Mesendoderm (in vitro differentiated cells): ENCODE data around the gene CENPC.

Source experiments
- DNase-seq: peaks from one replicate; pipeline ENCODE4 v3.0.0; 2013
- H2AK5ac ChIP-seq: 2 replicates; pipeline ENCODE4 v1.6.1; 2013; ENCODE audit warnings: low read length, inconsistent platforms
- H2BK120ac ChIP-seq: 2 replicates; pipeline ENCODE4 v1.6.1; 2013; ENCODE audit warnings: low read depth, mild to moderate bottlenecking, low read length, moderate library complexity, mixed read lengths
- H2BK15ac ChIP-seq: replicated peaks from 2 replicates; pipeline ENCODE4 v1.6.1; 2013; ENCODE audit warnings: low read depth, mild to moderate bottlenecking, moderate library complexity
- H2BK5ac ChIP-seq: 2 replicates; pipeline ENCODE4 v1.6.1; 2013; ENCODE audit warnings: low read length, inconsistent platforms
- H3K18ac ChIP-seq: 2 replicates; pipeline ENCODE4 v1.6.1; 2013; ENCODE audit warnings: mild to moderate bottlenecking, low read length, mixed read lengths
- H3K23ac ChIP-seq: one replicate; pipeline ENCODE4 v1.6.1; 2013; ENCODE audit warnings: low read length
- H3K27ac ChIP-seq: 2 replicates; pipeline ENCODE4 v1.5.1; 2013; ENCODE audit warnings: low read depth, mild to moderate bottlenecking, inconsistent platforms, low read length, moderate library complexity
- H3K27me3 ChIP-seq: 2 replicates; pipeline ENCODE4 v1.6.1; 2013; ENCODE audit warnings: low read length, control low read depth, mild to moderate bottlenecking, inconsistent platforms; ENCODE audit not compliant: insufficient read depth, poor library complexity
- H3K36me3 ChIP-seq: 2 replicates; pipeline ENCODE4 v1.6.1; 2013; ENCODE audit warnings: low read length, inconsistent platforms; ENCODE audit not compliant: control insufficient read depth, insufficient read depth
- H3K4ac ChIP-seq: one replicate; pipeline ENCODE4 v1.6.1; 2013; ENCODE audit warnings: low read depth, mild to moderate bottlenecking, low read length, moderate library complexity
- H3K4me1 ChIP-seq: 2 replicates; pipeline ENCODE4 v1.6.1; 2013; ENCODE audit warnings: low read depth, low read length, inconsistent platforms; ENCODE audit not compliant: control insufficient read depth
- H3K4me2 ChIP-seq: 2 replicates; pipeline ENCODE4 v1.6.1; 2013; ENCODE audit warnings: low read length
- H3K4me3 ChIP-seq: 2 replicates; pipeline ENCODE4 v1.5.1; 2013; ENCODE audit warnings: mild to moderate bottlenecking, low read length
- H3K56ac ChIP-seq: one replicate; pipeline ENCODE4 v1.6.1; 2013; ENCODE audit warnings: low read length
- H3K79me1 ChIP-seq: 2 replicates; pipeline ENCODE4 v1.6.1; 2013; ENCODE audit warnings: low read length, inconsistent platforms
- H3K79me2 ChIP-seq: 2 replicates; pipeline ENCODE4 v1.6.1; 2013; ENCODE audit warnings: mild to moderate bottlenecking, low read length; ENCODE audit not compliant: control insufficient read depth, insufficient read depth
- H3K9ac ChIP-seq: 2 replicates; pipeline ENCODE4 v1.6.1; 2013; ENCODE audit warnings: low read length, inconsistent platforms
- H4K5ac ChIP-seq: one replicate; pipeline ENCODE4 v1.6.1; 2013; ENCODE audit warnings: low read length
- H4K8ac ChIP-seq: one replicate; pipeline ENCODE4 v1.6.1; 2013; ENCODE audit warnings: low read depth, mild to moderate bottlenecking, control low read depth, low read length, moderate library complexity
- WGBS: extraction: QIAGEN DNeasy Blood & Tissue Kit; methylation state at CpG from one replicate; pipeline ENCODE4 v1.1.7; 2013; ENCODE audit warnings: low lambda C conversion rate, missing lambda C conversion rate; ENCODE audit not compliant: insufficient coverage; ENCODE audit errors: extremely low coverage; 5-methylcytosine and 5-hydroxymethylcytosine counted together

CENPC gene

DNA sequence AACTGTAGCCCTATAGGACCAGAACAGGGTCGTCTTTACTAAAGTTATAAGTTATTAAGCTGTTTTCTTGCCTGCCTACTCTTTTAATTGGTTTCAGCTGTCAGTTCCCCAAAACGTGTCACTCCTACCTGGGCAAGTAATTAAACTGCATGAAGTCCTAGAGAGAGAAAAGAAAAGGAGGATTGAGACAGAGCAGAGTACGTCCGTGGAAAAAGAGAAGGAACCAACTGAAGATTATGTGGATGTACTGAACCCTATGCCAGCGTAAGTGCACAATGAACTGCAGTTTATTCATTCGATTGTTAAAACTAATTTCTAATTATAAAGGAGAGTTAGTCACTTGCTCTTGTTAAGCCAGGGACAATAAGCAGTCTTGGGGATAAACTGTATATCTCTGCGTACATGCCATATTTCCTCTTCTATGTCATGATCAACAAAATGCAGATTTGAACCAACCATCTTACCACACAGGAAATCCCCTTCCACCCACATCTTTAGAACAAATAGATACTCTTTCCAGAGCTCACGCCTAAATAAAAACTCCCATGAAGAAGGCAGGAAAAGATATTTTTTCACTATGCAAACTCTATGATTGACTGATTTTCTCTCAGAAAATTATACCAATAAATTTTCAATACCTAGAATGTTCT is 36.0 kb upstream of the CENPC start:
- no peak overlapping the region for H2BK15ac ChIP-seq
- no peaks in the 10 kb centered on the region for H3K27me3 ChIP-seq
- H2BK120ac ChIP-seq, result no peak overlapping the region
- H2BK5ac ChIP-seq, result no peak overlapping the region
- no peak for DNase-seq
- no peak overlapping the region for H3K4me2 ChIP-seq
- no peaks in the 10 kb centered on the region for H3K79me2 ChIP-seq
- H3K4me1 ChIP-seq, result no peaks in the 10 kb centered on the region
- no peak overlapping the region for H3K23ac ChIP-seq
- H2AK5ac ChIP-seq, result no peak overlapping the region
- H3K4me3 ChIP-seq, result no peak overlapping the region
- no peak overlapping the region for H3K27ac ChIP-seq
- no peak overlapping the region for H3K56ac ChIP-seq
- WGBS, result no CpG with 5 or more reads among the region's 8 CpGs
- H3K79me1 ChIP-seq, result no peaks in the 10 kb centered on the region
- H3K9ac ChIP-seq, result no peak overlapping the region
- H3K18ac ChIP-seq, result no peak overlapping the region
- no peak overlapping the region for H3K4ac ChIP-seq
- no peak overlapping the region for H4K5ac ChIP-seq
- no peak overlapping the region for H4K8ac ChIP-seq
- no peaks in the 10 kb centered on the region for H3K36me3 ChIP-seq

DNA sequence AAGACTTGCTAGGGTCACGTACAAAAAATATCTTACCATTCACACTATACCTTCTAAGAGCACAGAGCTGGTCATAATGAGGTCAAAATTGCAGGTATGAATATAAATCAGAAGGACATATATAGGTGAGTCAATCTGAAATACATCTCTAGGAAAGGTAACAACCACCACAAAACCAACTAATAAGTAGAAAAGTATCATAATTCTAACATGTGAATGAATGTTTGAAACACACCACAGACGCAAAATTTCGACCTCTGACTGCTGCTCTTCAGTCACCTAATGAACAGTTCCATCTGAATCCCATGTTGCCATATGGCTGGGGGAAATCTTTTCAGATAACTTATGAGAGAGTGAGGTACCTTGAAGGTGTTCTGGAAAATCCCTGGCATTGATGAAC is 35.3 kb upstream of the CENPC start:
- H3K27ac ChIP-seq, result no peak overlapping the region
- no peaks in the 10 kb centered on the region for H3K36me3 ChIP-seq
- H2BK15ac ChIP-seq, result no peak overlapping the region
- H3K18ac ChIP-seq, result no peak overlapping the region
- no CpG with 5 or more reads among the region's 3 CpGs for WGBS
- H3K27me3 ChIP-seq, result no peaks in the 10 kb centered on the region
- H3K79me1 ChIP-seq, result no peaks in the 10 kb centered on the region
- H3K4me2 ChIP-seq, result no peak overlapping the region
- no peaks in the 10 kb centered on the region for H3K4me1 ChIP-seq
- no peak overlapping the region for H3K23ac ChIP-seq
- no peak overlapping the region for H2AK5ac ChIP-seq
- no peak overlapping the region for H3K56ac ChIP-seq
- H2BK120ac ChIP-seq, result no peak overlapping the region
- no peak overlapping the region for H3K9ac ChIP-seq
- no peak overlapping the region for H3K4ac ChIP-seq
- no peak overlapping the region for H4K8ac ChIP-seq
- no peaks in the 10 kb centered on the region for H3K79me2 ChIP-seq
- no peak overlapping the region for H4K5ac ChIP-seq
- no peak overlapping the region for H2BK5ac ChIP-seq
- DNase-seq, result no peak
- H3K4me3 ChIP-seq, result no peak overlapping the region

- Histone ChIP-seq H3K4ac (no peak overlapping the region), H3K4me2 (no peak overlapping the region)
Measured at GRCh38 chr4:67576538-67576937, 31.2 kb upstream of the CENPC start.

DNA sequence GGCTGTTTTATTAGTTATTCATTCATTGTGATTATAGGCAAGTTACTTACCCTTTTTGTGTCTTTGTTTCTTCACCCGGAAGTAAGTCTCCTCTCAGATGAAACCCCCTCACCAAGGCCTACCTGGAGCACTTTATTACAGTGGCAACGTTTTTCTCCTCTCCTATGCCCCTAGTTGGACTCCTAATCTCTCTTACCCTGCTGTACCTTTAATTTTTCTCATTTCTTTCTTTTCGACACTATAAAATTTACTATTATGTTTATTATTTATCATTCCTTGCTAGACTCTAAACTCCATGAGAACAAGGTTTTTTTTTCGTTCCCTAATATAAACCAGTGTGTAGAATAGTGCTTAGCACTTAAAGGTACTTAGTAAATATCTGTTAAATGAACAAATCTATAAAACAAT is 30.8 kb upstream of the CENPC start:
- H3K79me1 ChIP-seq, result no peaks in the 10 kb centered on the region
- no peak overlapping the region for H3K4ac ChIP-seq
- no peak for DNase-seq
- no peaks in the 10 kb centered on the region for H3K4me1 ChIP-seq
- no peak overlapping the region for H3K27ac ChIP-seq
- H2BK15ac ChIP-seq, result no peak overlapping the region
- no peak overlapping the region for H3K4me2 ChIP-seq
- no peak overlapping the region for H2BK120ac ChIP-seq
- no peak overlapping the region for H3K23ac ChIP-seq
- no peak overlapping the region for H3K4me3 ChIP-seq
- H3K18ac ChIP-seq, result no peak overlapping the region
- H4K8ac ChIP-seq, result no peak overlapping the region
- H3K27me3 ChIP-seq, result no peaks in the 10 kb centered on the region
- H2BK5ac ChIP-seq, result no peak overlapping the region
- H2AK5ac ChIP-seq, result no peak overlapping the region
- H3K56ac ChIP-seq, result no peak overlapping the region
- H4K5ac ChIP-seq, result no peak overlapping the region
- no peak overlapping the region for H3K9ac ChIP-seq
- no peaks in the 10 kb centered on the region for H3K79me2 ChIP-seq
- 100% methylated on average over 1 of the region's 4 CpGs for WGBS
- no peaks in the 10 kb centered on the region for H3K36me3 ChIP-seq

More at GRCh38 chr4:67576538-67576937, 31.2 kb upstream of the CENPC start:
- Histone ChIP-seq H3K9ac (no peak overlapping the region), H2BK15ac (no peak overlapping the region), H2AK5ac (no peak overlapping the region), H3K4me3 (no peak overlapping the region), H3K36me3 (no peaks in the 10 kb centered on the region), H2BK120ac (no peak overlapping the region), H3K79me2 (no peaks in the 10 kb centered on the region), H3K23ac (no peak overlapping the region), H4K8ac (no peak overlapping the region), H4K5ac (no peak overlapping the region), H3K56ac (no peak overlapping the region), H2BK5ac (no peak overlapping the region), H3K18ac (no peak overlapping the region), H3K79me1 (no peaks in the 10 kb centered on the region), H3K27ac (no peak overlapping the region), H3K27me3 (no peaks in the 10 kb centered on the region), H3K4me1 (no peaks in the 10 kb centered on the region)
- DNase-seq, result no peak
- WGBS, result no CpG with 5 or more reads among the region's 1 CpG

GRCh38 chr4:67575232-67576058 is 30.1 kb upstream of the CENPC start:
- Histone ChIP-seq H2BK15ac (no peak overlapping the region), H4K5ac (no peak overlapping the region), H2AK5ac (no peak overlapping the region), H4K8ac (no peak overlapping the region), H2BK5ac (no peak overlapping the region), H2BK120ac (no peak overlapping the region), H3K4ac (no peak overlapping the region), H3K4me2 (no peak overlapping the region), H3K79me1 (no peaks in the 10 kb centered on the region), H3K4me3 (no peak overlapping the region), H3K36me3 (no peaks in the 10 kb centered on the region), H3K79me2 (no peaks in the 10 kb centered on the region), H3K27me3 (no peaks in the 10 kb centered on the region), H3K56ac (no peak overlapping the region), H3K18ac (no peak overlapping the region), H3K23ac (no peak overlapping the region), H3K27ac (no peak overlapping the region), H3K9ac (no peak overlapping the region), H3K4me1 (no peaks in the 10 kb centered on the region)
- DNase-seq, result peak; percentile 8
- WGBS, result no CpG with 5 or more reads among the region's 13 CpGs
